Measurements from ENCODE around the gene ZNF101.

The ZNF101 gene

DNA sequence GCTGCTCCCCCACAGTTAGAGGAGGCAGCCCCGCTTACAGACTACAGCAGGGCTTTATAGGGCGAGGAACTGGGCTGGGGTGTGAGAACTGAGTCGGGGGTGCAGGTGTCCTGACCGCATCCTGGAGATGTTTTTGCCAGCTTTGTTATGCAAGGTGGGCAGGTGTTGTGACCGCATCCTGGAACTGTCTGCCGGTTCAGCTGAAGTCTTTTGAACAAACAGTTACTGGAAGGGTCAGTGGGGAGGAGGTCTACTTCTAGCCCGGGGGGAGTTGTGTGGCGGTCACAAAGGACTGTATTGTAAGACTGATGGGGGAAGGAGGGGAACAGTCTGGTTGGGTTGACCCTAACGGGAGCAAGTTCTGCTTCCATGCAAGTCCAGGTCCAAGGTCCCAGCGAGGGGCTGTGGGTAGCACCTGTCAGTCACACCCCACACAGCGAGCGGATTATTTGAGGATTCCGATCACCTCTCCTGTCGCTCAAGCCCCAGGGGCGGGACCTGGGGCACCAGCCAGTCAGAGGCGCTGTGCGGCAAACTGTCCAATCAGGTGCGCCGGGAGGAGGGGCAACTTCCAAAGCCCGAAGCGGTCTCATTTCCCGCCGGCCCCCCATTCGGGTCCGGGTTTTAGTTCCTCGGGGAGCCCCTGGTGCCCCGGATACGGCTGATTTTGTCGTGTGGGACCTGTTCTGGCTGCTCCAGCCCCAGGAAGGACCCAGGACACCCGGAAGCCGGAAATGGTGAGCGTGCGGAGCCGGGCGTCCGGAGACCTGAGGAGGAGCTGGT, at the start of gene ZNF101:
Gene ZNF101 (plus strand): TSS at position 610 of the 783 bp plus-strand sequence. CDS start 125 bp downstream, at position 735.
- peak; percentile 92 for DNase-seq

DNA sequence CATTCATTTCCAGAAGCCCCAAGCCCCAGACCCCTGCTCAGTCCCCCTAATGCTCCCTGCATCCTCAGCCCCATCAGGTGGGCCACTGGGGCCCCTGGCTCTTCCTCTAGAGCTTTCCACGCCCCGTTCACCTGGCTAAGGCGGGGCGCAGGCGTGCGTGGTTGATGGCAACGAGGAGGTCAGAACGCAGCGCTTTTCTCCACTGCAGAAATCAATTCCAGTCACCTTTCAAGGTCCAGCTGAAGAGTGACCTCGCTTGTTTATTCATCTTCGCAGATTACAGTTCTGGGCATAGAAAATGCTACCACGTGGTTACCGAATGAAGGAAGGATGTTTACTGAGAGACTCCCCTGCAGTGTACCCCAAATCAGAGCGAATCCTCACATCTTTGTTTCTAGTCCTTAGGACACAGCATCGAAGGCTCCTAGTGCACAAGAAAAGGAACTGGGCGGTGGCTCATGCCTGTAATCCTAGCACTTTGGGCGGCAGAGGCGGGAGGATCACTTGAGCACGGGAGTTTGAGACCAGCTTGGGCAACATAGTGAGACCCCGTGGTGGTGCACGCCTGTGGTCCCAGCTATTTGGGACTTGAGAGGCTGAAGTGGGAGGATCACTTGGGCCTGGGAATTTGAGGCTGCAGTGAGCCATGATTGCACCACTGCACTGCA, 49.3 kb upstream of the ZNF101 start:
- DNase-seq, result no peak

DNA sequence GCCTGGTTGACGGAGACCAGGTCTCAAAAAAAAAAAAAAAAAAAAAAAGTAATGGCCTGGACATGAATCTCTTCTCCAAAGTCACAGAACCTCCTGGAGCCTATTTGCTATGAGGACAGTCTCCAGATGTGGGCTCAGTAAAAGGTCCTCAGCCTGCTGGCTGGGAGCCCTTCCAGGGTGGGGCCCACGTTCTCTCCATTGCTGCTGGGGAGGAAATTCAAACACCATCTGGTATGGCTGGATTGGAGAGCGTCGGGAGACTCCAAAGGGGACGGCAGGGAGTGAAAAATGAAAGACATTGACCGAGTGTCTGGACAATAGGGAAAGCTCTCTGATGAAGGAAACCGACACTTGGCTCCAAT, 48.8 kb upstream of the ZNF101 start:
- DNase-seq, result no peak

DNA sequence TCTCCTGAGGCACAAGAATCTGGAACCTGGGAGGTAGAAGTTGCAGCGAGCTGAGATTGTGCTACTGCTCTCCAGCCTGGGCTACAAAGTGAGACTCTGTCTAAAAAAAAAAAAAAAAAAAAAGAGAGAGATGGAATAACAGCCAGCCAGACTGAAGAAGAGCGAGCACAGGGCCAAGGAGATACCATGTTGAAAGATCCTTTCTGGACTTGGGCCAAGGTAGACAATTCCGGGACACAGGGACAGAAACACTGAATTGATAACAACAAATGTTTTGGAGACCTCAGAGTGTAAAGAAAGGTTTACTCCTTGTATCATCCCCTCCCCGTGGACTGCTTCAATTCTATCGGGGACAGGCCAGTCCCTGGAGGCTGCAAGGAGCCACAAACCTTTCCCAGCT, 45.3 kb upstream of the ZNF101 start:
- DNase-seq, result no peak

DNA sequence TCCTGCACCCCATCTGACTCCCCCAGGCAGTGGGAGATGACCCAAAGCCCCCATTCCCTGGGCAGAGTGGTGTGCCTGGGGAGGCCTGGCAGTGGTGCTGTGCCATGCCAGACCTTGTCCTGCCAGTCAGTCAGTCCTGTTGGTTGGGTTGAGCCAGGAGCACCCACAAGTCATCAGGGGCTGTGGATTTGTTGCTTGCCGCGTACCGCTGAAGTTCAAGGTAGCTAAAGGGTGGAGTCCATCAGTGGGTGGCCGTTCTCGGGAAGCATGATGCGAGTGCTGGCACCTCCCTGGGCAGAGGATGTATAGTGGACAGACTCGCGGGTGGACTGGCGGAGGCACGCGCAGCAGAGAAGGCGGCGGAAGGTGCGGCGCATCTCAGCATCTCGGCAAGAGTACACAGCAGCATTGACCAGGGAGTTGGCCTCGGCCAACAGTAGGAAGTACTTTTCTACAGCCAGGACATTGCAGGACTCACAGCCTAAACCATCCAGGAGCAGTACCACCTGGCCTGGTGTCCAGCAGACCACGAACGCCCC, 44.5 kb upstream of the ZNF101 start:
- no peak for DNase-seq

DNA sequence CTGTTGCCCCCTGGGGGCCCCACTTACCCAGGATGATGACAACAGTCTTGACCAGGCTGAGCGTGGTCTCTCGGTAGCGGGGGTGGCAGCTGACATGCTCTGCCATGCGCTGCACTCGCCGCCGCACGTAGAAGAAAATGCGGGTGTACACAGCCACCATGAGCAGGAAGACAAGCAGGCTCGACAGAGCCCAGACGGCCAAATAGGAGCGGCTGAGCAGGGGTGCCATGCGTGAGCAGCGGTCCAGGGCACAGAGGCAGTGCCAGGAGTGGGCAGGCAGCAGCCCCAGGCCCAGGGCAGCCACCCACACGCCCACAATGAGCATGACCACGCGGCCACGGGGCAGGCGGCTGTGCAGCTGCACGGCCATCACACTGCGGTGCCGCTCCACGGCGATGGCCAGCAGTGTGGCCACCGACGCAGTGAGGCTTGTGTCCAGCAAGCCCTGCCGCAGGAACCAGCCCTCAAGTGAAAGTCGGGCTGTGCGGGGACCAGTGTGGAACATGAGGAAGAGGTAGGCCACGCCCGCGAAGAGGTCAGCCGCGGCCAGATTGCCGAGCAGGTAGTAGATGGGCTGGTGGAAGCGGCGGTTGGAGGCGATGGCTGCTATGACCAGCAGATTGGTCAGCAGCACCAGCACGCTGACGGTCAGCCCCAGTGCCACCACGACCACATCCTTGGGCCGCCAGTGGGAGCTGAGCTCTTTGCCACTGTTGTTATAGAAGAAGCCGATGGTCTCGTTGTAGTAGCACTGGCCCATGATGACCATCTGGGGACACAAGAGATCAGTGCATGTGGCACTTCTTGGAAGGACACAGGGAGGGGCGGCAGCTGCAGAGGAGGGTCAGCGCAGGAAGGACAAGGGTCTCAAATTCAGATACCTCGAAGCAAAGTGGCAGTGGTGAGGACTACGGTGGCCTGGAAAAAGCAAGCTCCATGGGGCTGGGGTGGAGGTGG, 41.8 kb upstream of the ZNF101 start:
- no peak for DNase-seq

DNA sequence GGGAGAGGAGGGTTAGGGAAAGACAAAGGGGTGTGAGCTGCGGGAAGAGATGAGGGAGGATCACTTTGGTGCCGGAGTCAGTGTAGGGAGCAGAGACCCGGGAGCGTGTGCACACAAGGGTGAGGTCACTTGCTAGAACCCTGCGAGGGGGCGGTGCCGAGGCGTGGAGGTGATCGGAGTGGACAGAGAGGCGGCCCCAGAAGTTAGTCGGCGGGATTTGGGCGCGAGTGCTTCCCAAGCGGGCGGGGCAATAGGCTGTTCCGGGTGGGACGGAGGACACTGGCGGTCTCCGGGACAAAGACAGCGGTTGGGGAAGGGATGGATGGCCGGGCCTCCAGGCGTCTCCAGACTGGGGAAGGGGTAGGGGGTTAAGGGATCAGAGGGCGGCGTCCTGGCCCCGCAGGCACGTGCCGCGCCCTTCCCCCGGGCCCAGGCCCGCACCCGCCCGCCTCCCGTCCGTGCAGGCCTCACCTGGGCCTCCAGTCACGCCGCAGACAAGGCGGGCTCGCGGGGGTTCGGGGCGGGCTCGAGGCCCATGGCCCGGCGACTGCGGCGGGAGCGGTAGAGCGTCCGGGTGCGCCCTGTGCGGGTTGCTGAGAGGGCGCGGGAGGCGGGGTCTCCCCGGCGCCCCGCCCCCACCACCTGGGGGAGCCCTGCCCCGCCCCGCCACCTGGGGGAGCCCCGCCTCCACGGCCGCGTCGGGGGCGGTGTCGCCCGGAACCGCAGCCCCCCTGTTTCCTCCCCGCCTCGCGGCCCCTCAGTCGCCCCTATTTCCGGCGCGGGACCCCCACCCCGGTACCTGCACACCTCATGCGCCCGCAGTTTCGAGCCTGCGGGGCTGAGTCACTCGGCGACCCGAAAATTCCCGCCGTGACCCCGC, 40.8 kb upstream of the ZNF101 start, which contains the start of gene LPAR2:
Gene LPAR2 (minus strand): TSS at position 600 of the 880 bp plus-strand sequence. CDS start 945 bp downstream, outside the sequence.
- peak; percentile 90 for DNase-seq

DNA sequence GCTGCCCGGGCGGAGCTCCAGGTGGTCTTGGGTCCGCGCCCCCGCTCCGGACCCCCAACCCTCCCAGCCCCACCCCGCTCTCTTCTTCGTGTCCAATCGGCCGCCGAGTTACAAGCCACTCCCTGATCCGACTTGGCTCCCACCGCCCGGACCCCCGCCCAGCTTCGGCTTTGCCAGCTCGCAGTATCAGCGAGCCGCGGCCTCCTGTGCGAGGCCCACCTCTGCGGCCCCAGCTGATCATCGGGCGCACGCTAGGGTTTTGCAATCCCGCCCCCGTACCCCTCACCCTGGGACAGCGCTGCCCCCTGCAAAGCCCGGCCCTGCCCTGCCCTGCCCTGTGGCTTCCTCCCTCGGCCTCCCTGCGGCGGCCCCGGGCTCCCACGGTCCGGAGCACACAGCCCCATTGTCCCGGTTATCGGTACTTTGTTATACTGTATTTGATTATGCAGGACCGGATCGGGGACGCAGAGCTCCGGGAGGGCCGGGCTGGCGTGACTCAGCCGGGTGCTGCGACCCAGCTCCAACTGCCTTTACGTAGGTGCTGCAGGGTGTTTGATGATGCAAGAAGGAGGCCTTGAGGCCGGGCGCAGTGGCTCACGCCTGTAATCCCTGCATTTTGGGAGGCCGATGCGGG, 40.0 kb upstream of the ZNF101 start:
- peak; percentile 68 for DNase-seq

DNA sequence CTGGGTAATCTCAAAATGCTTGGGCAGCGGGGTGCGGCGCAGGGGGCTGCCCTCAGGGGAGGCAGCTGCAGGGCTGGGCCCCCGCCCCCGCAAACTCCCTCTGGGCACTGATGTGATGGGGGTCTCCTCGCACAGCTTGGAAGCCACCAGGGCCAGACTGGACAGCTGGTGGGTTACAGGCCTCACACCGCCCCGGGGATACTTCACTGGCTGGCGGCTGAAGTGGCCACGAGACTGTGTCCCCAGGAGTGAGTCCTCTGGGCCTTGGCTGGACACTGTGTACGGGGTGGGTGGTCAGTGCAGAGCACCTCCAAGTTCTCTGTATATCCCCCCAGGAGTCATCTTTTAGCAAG, 38.6 kb upstream of the ZNF101 start:
- no peak for DNase-seq

DNA sequence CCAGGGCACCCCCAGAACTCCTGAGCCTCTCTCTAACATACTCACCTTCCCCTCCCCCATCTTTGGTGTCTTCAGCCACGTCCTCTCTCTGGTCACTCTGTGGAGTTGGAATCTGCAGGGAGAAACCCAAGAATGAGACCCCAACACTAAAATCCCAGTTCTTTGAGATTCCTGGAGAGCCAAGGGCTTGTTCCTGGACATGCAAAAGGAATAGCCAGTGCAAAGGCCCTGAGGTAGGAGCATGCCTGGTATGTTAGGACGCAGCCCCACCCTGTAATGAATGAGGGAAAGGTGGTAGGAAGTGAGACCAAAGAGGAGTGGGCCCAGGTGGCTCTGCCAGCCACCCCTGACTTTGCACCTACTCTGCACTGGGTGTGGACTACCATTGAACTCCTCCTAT, 38.2 kb upstream of the ZNF101 start:
- DNase-seq, result no peak

DNA sequence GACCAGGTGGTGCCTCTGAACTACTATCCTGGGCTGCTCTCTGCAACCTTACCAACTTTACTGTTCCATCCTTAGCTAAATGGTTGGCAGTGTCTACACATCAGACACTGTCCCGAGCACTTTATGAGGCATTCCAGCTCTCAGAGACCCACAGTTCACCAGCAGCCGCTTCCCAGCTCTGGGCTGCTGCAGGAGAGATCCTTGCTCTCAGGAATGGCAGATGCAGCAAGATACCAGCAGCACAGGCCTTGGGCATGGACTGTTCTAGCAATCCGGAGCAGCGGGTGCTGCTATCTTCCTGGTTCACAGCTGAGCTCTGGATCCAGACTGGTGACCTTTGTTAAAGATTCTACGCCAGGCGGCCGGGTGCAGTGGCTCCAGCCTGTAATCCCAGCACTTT, 37.3 kb upstream of the ZNF101 start:
- DNase-seq, result no peak

DNA sequence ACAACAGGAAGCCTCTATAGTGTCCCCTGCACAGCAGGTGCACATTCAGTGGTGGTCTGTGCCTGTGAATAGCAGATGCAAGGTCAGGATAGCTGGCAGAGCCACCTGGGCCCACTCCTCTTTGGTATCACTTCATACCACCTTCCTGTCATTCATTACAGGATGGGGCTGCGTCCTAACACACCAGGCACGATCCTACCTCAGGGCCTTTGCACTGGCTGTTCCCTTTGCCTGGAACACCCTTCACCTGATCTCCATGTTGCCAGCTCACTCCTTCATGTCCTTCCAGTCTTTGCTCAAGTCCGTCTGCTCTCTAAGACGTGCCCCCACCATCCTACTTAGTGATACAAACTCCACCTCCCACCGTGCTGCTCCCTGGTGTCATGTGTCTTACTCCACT, 36.0 kb upstream of the ZNF101 start:
- DNase-seq, result no peak

DNA sequence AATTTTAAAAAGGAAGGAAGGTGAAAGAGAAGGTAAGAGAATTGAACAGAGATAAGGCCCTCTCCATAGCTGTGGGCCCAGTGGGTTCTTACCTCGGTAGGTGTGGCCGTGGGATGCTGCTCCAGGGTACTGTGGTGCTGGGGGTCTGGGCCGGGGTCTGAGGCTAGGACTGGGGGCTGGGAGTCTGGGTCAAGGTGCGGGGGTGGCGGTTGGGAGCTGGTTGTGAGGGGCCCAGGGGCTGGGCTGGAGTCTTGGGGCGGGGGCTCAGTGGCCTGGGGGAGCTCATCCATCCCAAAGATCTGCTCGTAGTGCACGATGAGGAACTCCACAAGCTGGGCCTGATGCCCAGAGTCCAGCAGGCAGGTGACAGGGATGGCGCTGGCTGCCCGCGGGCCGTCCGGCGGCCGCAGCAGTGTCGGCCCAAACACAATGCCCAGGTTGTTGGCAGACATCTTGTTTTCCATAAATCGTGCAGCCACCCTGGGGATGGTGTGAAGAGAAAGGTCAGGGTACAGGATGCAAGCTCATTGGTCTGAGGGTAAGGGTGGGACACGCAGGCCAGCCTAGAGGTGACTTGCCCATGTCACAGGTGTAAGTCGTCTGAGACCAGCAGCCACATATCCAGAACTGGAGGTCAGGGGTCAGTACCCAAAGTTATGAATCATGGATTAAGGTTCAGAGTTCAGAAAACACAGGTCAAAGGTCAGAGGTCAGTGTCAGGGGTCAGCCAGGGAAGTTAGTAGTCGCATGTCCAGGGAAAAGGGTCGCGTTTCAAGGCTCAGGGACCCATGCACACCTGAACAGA, 34.7 kb upstream of the ZNF101 start:
- no peak for DNase-seq

DNA sequence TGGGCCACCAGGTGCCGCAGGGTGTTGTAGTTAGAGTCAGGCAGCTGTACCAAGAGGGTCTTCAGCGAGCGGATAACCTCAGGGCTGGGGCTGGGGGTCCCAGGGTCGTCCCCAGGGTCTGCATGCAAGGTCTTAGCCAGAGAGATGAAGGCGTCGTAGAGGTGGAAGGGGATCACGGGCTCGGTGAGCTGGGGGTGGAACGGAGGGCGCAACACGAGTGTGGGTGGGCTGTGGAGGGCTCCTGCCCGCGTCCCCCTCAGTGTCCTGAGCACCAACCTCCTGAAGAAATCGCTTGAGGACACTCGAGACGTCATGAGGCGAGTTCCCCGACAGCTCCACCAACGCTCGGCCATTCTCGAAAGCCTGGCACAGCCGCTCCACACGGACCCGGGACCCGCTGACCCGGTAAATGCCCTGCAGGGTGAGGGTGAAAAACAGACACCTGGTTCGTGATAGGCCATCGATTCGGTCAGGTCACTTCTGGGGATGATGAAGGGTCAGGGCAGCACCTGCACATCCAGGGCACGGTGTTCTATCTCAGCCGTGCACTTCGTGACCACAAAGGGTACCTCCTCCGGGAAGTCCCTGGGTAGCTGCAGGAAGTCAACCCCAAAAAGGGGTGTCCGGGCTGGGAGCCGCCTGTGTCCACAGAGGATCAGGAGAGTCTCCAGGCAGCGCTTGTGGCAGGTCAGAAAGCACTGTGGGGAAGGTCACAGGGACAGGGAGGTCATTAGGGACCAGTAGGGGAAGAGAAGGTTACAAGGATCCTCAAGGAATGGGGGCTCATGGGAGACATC, 33.9 kb upstream of the ZNF101 start:
- no peak for DNase-seq

DNA sequence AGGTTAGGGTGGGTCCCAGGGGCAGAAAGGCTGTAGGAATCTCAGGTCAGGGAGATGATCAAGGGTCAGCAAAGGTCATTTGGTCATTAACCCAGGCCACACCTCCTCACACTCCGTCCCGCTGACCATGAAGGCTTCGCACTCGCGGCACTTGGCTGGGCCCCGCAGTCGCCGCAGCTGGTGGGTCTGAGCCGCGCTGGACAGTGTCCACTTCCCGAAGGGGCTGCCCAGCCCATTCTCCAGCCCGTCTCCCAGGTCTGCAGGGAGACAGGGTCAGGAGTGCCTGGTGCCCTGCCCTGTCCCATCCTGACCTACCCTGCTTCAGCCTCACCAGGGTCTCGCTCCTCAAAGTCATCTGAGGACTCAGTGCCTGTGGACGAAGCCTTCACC, 33.3 kb upstream of the ZNF101 start:
- DNase-seq, result no peak

DNA sequence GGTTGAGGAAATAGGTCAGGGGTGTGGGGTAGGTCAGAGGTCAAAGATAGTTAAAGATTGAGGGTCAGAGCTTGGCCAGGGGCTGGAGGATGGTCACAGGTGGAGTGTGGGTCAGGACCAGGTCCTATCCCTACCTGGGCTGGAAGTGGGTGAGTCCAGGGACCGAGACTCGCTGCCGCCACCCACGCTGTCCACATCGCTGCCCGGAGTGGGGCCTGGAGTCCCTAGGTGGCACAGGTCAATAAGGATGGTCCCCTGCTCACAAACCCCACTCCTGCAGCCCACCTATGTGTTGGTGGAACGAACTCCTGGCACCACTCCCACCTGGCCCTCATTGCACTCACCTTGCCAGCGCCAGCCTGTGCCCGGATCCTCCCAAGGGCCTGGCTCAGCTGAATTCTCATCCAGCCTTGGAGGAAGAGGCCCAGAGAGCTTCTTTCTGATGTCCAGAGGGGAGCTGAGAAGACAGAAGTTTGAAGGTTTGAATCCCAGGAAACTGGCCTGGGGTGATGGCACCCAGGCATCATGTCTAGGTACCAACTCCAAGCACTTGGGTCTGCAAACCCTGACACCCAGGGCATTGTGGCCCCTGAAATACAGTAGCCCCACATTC, 32.0 kb upstream of the ZNF101 start:
- no peak for DNase-seq

DNA sequence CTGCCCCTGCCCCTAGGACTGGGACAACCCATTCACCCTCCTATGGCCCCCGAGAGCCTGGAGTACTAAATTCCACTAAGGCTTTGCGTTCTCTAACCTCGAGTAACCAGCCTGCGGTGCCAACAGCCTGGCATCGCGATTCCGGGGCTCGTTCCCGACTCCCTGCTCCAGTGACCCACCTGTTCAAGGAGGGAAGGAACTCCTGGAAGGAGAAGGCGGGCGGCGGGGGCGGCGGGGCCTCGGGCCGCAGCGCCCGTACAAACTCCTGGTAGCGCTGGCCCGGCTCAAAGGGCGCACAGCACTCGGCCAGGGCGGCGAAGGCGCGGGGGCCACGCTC, 31.5 kb upstream of the ZNF101 start:
- no peak for DNase-seq

DNA sequence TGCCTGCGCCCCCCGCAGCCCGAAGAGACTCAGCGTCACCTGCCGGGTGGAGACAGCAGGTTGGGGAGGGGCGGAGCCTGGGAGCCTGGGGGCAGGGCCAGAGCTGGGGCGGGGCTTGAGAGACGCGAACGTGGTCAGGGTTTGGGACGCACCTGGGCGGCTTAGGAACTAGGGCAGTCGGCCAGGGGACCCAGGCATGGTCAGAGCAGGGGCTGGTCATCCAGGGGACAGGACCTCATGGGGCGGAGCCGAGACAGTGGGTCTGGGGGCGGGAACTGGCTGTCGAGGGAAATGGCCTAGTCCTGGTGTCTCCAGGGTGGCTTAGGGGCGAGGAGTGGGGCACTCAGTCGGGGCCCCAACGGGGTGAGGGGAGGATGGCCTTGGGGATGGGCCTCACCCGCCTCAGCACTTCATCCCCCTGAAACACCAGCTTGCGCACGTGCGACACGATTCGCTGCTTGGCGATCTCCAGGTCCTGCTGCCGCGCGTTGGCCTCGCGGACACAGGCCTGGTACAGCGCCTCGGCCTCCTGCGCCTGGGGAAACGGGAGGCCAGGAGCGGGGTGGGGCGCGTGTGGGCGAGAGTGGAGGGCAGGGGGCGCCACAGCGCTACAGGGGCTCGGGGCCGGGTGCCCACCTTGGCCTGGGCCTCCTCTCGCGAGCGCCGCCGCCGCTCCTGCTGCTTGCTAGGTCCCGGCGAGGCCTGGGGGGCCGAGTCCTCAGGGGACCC, 31.0 kb upstream of the ZNF101 start:
- DNase-seq, result no peak
